Astrocyte (in vitro differentiated cells and primary cell): ENCODE data around the gene CCDC195.

Experiments used
- EZH2 ChIP-seq: IDR thresholded peaks from 2 replicates; pipeline ENCODE4 v1.6.1; 2012; ENCODE audit warnings: mild to moderate bottlenecking, low read length, inconsistent platforms; ENCODE audit not compliant: insufficient read depth
- TF ChIP-seq, protein P1 (sequence below): IDR thresholded peaks from 2 replicates; pipeline ENCODE4 v1.5.1; 2011; ENCODE audit warnings: low read depth, mild to moderate bottlenecking, inconsistent platforms, low read length, moderate library complexity; ENCODE audit not compliant: insufficient read depth

DNA sequence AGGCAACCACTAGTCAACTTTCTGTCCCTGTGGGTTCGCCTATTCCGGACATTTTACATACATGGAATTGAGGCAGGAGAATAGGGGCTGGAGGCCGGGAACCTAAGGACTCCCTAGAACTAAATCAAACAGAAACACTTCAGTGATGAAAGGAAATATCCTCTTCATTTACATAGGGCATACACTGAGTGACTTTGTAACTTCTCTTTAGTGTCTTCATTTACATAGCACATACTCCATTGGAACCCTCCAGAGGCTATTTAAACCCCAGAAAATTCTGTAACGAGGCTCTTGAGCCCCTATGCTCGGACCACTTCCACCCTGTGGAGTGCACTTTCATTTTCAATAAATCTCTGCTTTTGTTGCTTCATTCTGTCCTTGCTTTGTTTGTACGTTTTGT lies 56.5 kb downstream of the CCDC195 start:
- TF ChIP-seq, protein P1, sequence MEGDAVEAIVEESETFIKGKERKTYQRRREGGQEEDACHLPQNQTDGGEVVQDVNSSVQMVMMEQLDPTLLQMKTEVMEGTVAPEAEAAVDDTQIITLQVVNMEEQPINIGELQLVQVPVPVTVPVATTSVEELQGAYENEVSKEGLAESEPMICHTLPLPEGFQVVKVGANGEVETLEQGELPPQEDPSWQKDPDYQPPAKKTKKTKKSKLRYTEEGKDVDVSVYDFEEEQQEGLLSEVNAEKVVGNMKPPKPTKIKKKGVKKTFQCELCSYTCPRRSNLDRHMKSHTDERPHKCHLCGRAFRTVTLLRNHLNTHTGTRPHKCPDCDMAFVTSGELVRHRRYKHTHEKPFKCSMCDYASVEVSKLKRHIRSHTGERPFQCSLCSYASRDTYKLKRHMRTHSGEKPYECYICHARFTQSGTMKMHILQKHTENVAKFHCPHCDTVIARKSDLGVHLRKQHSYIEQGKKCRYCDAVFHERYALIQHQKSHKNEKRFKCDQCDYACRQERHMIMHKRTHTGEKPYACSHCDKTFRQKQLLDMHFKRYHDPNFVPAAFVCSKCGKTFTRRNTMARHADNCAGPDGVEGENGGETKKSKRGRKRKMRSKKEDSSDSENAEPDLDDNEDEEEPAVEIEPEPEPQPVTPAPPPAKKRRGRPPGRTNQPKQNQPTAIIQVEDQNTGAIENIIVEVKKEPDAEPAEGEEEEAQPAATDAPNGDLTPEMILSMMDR: no peak
- TF ChIP-seq EZH2: no peak
